Fibroblast of lung (primary cell): Measurements from ENCODE around the gene KCNAB2.

Experiments used
- EZH2 ChIP-seq: IDR thresholded peaks from 2 replicates; pipeline ENCODE4 v1.5.1; 2012; ENCODE audit warnings: low read length, control low read depth, mild to moderate bottlenecking; ENCODE audit errors: missing control alignments
- TF ChIP-seq, protein P1 (sequence below), 2 donors: IDR thresholded peaks in 1 of 2; conservative IDR thresholded peaks in 1 of 2; 1 replicate in 1 of 2; 2 replicates in 1 of 2; pipeline ENCODE4 v1.5.1; 2011 to 2012; ENCODE audit warnings: low read length in 2 of 2, control low read depth in 1 of 2, inconsistent platforms in 1 of 2, low read depth in 1 of 2, mild to moderate bottlenecking in 1 of 2

GRCh38 chr1:6103854-6104530 lies 58.3 kb downstream of the KCNAB2 start:
- TF ChIP-seq, protein P1, sequence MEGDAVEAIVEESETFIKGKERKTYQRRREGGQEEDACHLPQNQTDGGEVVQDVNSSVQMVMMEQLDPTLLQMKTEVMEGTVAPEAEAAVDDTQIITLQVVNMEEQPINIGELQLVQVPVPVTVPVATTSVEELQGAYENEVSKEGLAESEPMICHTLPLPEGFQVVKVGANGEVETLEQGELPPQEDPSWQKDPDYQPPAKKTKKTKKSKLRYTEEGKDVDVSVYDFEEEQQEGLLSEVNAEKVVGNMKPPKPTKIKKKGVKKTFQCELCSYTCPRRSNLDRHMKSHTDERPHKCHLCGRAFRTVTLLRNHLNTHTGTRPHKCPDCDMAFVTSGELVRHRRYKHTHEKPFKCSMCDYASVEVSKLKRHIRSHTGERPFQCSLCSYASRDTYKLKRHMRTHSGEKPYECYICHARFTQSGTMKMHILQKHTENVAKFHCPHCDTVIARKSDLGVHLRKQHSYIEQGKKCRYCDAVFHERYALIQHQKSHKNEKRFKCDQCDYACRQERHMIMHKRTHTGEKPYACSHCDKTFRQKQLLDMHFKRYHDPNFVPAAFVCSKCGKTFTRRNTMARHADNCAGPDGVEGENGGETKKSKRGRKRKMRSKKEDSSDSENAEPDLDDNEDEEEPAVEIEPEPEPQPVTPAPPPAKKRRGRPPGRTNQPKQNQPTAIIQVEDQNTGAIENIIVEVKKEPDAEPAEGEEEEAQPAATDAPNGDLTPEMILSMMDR (conservative IDR thresholded peaks at IDR 0.05 in 1 of 2, IDR thresholded peaks at IDR 0.05 in 1 of 2; ENCODE audit: low read depth in 1 of 2, low read length in 2 of 2): no peak
- no peak for TF ChIP-seq EZH2
